ENCODE measurements around the gene POLQ. TPM values are rescaled to one million over a fixed set of nuclear protein-coding genes. Genes with fewer than 3 reads are reported as not detected.

POLQ gene
- total and polyA plus RNA-seq, 2 experiments from 2014 or later: 0.81 to 1.6 TPM

DNA sequence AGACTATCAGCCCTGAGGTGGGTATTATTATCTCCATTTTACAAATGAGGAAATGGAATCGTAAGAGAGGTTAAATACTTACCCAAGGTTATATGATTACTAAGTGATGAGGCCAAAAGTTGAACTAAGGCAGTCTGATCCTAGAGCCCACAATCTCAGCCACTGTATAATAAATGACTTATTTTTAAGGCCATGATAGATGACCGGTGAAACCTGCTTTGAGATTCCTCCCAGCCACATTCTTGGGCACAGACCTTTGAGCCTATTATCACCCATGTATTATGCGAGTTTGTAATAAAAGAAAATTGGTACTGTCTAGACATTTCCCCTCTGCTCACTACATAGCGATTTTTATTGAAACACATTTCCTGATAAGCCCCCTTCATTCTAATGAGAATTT lies 37.4 kb downstream of the POLQ start:
- TF ChIP-seq EZH2phosphoT487 (IDR thresholded peaks at IDR 0.05; ENCODE audit: insufficient read depth, low read depth) (no peak), EZH2 (IDR thresholded peaks at IDR 0.05; ENCODE audit: insufficient read depth, poor library complexity, severe bottlenecking) (no peak)
- Histone ChIP-seq H3K79me2 (ENCODE audit: insufficient read depth) (no peaks in the 10 kb centered on the region), H4K20me1 (ENCODE audit: insufficient read depth) (no peaks in the 10 kb centered on the region), H2AFZ (no peak overlapping the region), H3F3A (ENCODE audit: insufficient read depth) (no peaks in the 10 kb centered on the region), H3K27me3 (replicated peaks; ENCODE audit: insufficient read depth) (no peaks in the 10 kb centered on the region), H3K27ac (no peak overlapping the region), H3K9me2 (ENCODE audit: insufficient read depth) (no peaks in the 10 kb centered on the region), H3K36me3 (ENCODE audit: low read depth) (no peaks in the 10 kb centered on the region), H3K4me2 (ENCODE audit: unreplicated experiment) (no peak overlapping the region), H3K9ac (no peak overlapping the region), H3K4me3 (no peak overlapping the region), H3K4me1 (ENCODE audit: insufficient read depth) (no peaks in the 10 kb centered on the region), H3K9me3 (ENCODE audit: low read depth) (no peaks in the 10 kb centered on the region)
- DNase-seq: no peak
- in situ Hi-C loops (cut with MboI): no loop called here
- 95 to 96% methylated on average over 4 of the region's 4 CpGs for WGBS, 2 experiments (ENCODE audit: low coverage in 1 of 2, low lambda C conversion rate in 2 of 2, missing lambda C conversion rate in 2 of 2)

DNA sequence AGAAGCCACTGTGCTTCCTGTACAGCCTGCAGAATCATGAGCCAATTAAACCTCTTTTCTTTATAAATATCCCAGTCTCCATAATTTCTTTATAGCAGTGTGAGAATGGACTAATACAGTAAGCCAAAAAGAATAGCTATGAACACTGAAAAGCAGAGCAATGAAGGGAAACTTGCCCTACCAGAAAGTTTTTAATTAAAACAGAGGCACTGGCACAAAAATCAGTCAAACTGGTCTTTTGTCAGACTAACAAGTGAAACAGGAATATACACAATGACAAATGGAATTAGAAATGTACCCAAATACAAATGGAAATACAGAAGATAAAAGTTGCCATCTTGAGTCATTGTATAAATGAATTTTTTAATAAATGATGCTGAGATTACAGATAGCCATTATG lies 40.5 kb downstream of the POLQ start:
- no peak for DNase-seq
- H3K36me3 ChIP-seq (ENCODE audit: low read depth): no peaks in the 10 kb centered on the region
- H3K9ac ChIP-seq: no peak overlapping the region
- no peak overlapping the region for H3K4me2 ChIP-seq (ENCODE audit: unreplicated experiment)
- H4K20me1 ChIP-seq (ENCODE audit: insufficient read depth): no peaks in the 10 kb centered on the region
- H3K79me2 ChIP-seq (ENCODE audit: insufficient read depth): no peaks in the 10 kb centered on the region
- no peaks in the 10 kb centered on the region for H3F3A ChIP-seq (ENCODE audit: insufficient read depth)
- TF ChIP-seq EZH2phosphoT487 (IDR thresholded peaks at IDR 0.05; ENCODE audit: insufficient read depth, low read depth): no peak
- TF ChIP-seq EZH2 (IDR thresholded peaks at IDR 0.05; ENCODE audit: insufficient read depth, poor library complexity, severe bottlenecking): no peak
- H3K4me3 ChIP-seq: no peak overlapping the region
- no peak overlapping the region for H3K27ac ChIP-seq
- H3K9me3 ChIP-seq (ENCODE audit: low read depth): no peaks in the 10 kb centered on the region
- H3K4me1 ChIP-seq (ENCODE audit: insufficient read depth): no peaks in the 10 kb centered on the region
- no peaks in the 10 kb centered on the region for H3K9me2 ChIP-seq (ENCODE audit: insufficient read depth)
- no peak overlapping the region for H2AFZ ChIP-seq
- in situ Hi-C loops (cut with MboI): no loop called here
- no peaks in the 10 kb centered on the region for H3K27me3 ChIP-seq (replicated peaks; ENCODE audit: insufficient read depth)

DNA sequence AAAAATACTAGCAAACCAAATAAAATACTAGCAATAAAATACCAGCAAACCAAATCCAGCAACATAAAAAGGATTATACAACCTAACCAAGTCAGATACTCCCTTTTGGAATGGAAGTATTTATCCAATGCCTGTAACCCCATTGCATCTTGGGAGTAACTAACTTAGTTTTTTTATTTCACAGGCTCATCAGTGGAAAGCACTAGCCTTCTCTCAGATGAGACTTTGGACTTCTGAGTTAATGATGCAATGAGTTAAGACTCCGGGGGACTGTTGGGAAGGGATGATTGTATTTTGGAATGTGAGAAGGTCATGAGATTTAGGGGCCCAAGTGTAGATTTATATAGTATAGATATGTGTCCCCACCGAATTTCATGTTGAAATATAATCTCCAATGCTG lies 41.2 kb downstream of the POLQ start:
- H3F3A ChIP-seq (ENCODE audit: insufficient read depth): no peaks in the 10 kb centered on the region
- H3K36me3 ChIP-seq (ENCODE audit: low read depth): no peaks in the 10 kb centered on the region
- no peaks in the 10 kb centered on the region for H3K79me2 ChIP-seq (ENCODE audit: insufficient read depth)
- H2AFZ ChIP-seq: no peak overlapping the region
- DNase-seq: no peak
- H3K9me3 ChIP-seq (ENCODE audit: low read depth): no peaks in the 10 kb centered on the region
- H3K4me3 ChIP-seq: no peak overlapping the region
- no peak overlapping the region for H3K27ac ChIP-seq
- no peaks in the 10 kb centered on the region for H3K27me3 ChIP-seq (replicated peaks; ENCODE audit: insufficient read depth)
- H3K4me1 ChIP-seq (ENCODE audit: insufficient read depth): no peaks in the 10 kb centered on the region
- TF ChIP-seq EZH2 (IDR thresholded peaks at IDR 0.05; ENCODE audit: insufficient read depth, poor library complexity, severe bottlenecking): no peak
- no peak for TF ChIP-seq EZH2phosphoT487 (IDR thresholded peaks at IDR 0.05; ENCODE audit: insufficient read depth, low read depth)
- no peak overlapping the region for H3K4me2 ChIP-seq (ENCODE audit: unreplicated experiment)
- no peaks in the 10 kb centered on the region for H3K9me2 ChIP-seq (ENCODE audit: insufficient read depth)
- H4K20me1 ChIP-seq (ENCODE audit: insufficient read depth): no peaks in the 10 kb centered on the region
- in situ Hi-C loops (cut with MboI): no loop called here
- WGBS, 2 experiments (ENCODE audit: low coverage in 1 of 2, low lambda C conversion rate in 2 of 2, missing lambda C conversion rate in 2 of 2): 97 to 100% methylated on average over 2 of the region's 2 CpGs
- no peak overlapping the region for H3K9ac ChIP-seq

DNA sequence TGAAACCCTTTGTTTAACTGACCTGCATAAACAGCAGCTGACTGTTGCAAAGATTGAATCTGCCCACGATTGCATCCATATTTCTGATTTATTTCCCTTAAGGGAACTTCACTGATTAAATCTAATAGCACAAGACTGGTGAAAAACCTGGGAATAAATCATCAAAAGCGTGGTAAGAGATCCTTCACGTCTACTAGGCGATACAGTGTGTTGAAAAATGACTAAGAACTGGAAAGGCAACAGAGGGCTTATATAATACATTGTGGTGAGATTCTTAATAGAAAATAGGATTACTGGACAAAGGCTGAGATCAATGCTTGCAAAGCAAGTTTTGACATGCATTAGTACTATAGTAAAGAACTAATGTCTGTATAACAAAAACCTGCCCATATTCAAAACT lies 49.0 kb downstream of the POLQ start:
- H3K9ac ChIP-seq: no peak overlapping the region
- no peak overlapping the region for H3K27ac ChIP-seq
- H4K20me1 ChIP-seq (ENCODE audit: insufficient read depth): no peaks in the 10 kb centered on the region
- H3F3A ChIP-seq (ENCODE audit: insufficient read depth): no peaks in the 10 kb centered on the region
- no peak for TF ChIP-seq EZH2 (IDR thresholded peaks at IDR 0.05; ENCODE audit: insufficient read depth, poor library complexity, severe bottlenecking)
- TF ChIP-seq EZH2phosphoT487 (IDR thresholded peaks at IDR 0.05; ENCODE audit: insufficient read depth, low read depth): no peak
- in situ Hi-C loops (cut with MboI): no loop called here
- no peak for DNase-seq
- H3K9me2 ChIP-seq (ENCODE audit: insufficient read depth): no peaks in the 10 kb centered on the region
- no peaks in the 10 kb centered on the region for H3K36me3 ChIP-seq (ENCODE audit: low read depth)
- H3K4me3 ChIP-seq: no peak overlapping the region
- no peaks in the 10 kb centered on the region for H3K79me2 ChIP-seq (ENCODE audit: insufficient read depth)
- no peak overlapping the region for H3K4me2 ChIP-seq (ENCODE audit: unreplicated experiment)
- no peaks in the 10 kb centered on the region for H3K27me3 ChIP-seq (replicated peaks; ENCODE audit: insufficient read depth)
- no peaks in the 10 kb centered on the region for H3K4me1 ChIP-seq (ENCODE audit: insufficient read depth)
- 84 to 90% methylated on average over 4 of the region's 4 CpGs for WGBS, 2 experiments (ENCODE audit: low coverage in 1 of 2, low lambda C conversion rate in 2 of 2, missing lambda C conversion rate in 2 of 2)
- no peak overlapping the region for H2AFZ ChIP-seq
- H3K9me3 ChIP-seq (ENCODE audit: low read depth): no peaks in the 10 kb centered on the region

DNA sequence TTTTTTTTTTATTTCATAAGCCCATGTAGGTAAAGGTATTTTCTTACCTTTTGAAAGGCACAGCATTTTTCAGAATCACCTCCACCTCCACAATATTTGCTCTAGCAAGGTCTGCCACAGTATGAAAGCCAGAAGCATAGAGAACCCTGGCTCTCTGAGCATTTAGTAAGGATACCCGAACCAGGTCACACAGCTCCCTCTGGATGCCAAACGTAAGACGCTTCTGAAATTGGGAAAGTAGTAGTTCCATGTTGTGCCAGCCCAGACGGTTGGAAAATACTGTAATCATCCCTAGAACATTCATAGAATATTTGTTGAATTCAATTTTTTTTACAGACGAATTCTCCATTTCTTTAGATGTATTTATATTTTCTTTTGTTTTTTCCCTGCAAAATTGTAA lies 52.4 kb downstream of the POLQ start:
- Histone ChIP-seq H3K9ac (no peak overlapping the region), H2AFZ (no peak overlapping the region), H3K27ac (no peak overlapping the region), H3K27me3 (replicated peaks; ENCODE audit: insufficient read depth) (no peaks in the 10 kb centered on the region), H3K4me2 (ENCODE audit: unreplicated experiment) (no peak overlapping the region), H3F3A (ENCODE audit: insufficient read depth) (no peaks in the 10 kb centered on the region), H4K20me1 (ENCODE audit: insufficient read depth) (no peaks in the 10 kb centered on the region), H3K36me3 (ENCODE audit: low read depth) (no peaks in the 10 kb centered on the region), H3K9me3 (ENCODE audit: low read depth) (no peaks in the 10 kb centered on the region), H3K4me1 (ENCODE audit: insufficient read depth) (no peaks in the 10 kb centered on the region), H3K9me2 (ENCODE audit: insufficient read depth) (no peaks in the 10 kb centered on the region), H3K4me3 (no peak overlapping the region), H3K79me2 (ENCODE audit: insufficient read depth) (no peaks in the 10 kb centered on the region)
- TF ChIP-seq EZH2 (IDR thresholded peaks at IDR 0.05; ENCODE audit: insufficient read depth, poor library complexity, severe bottlenecking) (no peak), EZH2phosphoT487 (IDR thresholded peaks at IDR 0.05; ENCODE audit: insufficient read depth, low read depth) (no peak)
- in situ Hi-C loops (cut with MboI): no loop called here
- DNase-seq: peak; percentile 12
- 91 to 94% methylated on average over 5 of the region's 5 CpGs for WGBS, 2 experiments (ENCODE audit: low coverage in 1 of 2, low lambda C conversion rate in 2 of 2, missing lambda C conversion rate in 2 of 2)

Measured in GM23248 (cell line).